SU-DHL-6 (cell line): Measurements from ENCODE around the gene SLC25A38.

Experiments
- H2AFZ ChIP-seq: fragments of 200-600 bp; sonication (generic); 2 replicates; pipeline ENCODE4 v1.6.1; 2014; ENCODE audit warnings: low read depth, mild to moderate bottlenecking, moderate library complexity, mixed read lengths, antibody characterized with exemption, low read length; ENCODE audit not compliant: severe bottlenecking
- H3F3A ChIP-seq: fragments of 200-600 bp; shearing (Covaris generic); 2 replicates; pipeline ENCODE4 v1.6.0; 2016; ENCODE audit warnings: antibody characterized with exemption, mild to moderate bottlenecking; ENCODE audit not compliant: insufficient read depth
- H3K27ac ChIP-seq: fragments of 200-600 bp; sonication (generic); 2 replicates; pipeline ENCODE4 v1.5.1; 2016; ENCODE audit warnings: low read depth, mild to moderate bottlenecking, low read length, moderate library complexity, mixed read lengths
- H3K27me3 ChIP-seq: fragments of 200-600 bp; sonication (generic), shearing (Covaris generic); 2 replicates; pipeline ENCODE4 v1.6.0; 2014; ENCODE audit warnings: mild to moderate bottlenecking, low read length
- H3K36me3 ChIP-seq: fragments of 200-600 bp; sonication (generic); 2 replicates; pipeline ENCODE4 v1.6.1; 2014; ENCODE audit warnings: mild to moderate bottlenecking, low read length, mixed read lengths
- H3K4me2 ChIP-seq: fragments of 300-600, 200-600 bp; shearing (Covaris generic), sonication (generic); 2 replicates; pipeline ENCODE4 v1.6.0; 2014; ENCODE audit warnings: low read length, low read depth, mild to moderate bottlenecking; ENCODE audit not compliant: poor library complexity, severe bottlenecking
- H3K4me3 ChIP-seq: fragments of 200-600 bp; sonication (generic); 2 replicates; pipeline ENCODE4 v1.5.1; 2014; ENCODE audit warnings: antibody characterized with exemption, low read length, mild to moderate bottlenecking, mixed read lengths; ENCODE audit not compliant: insufficient read depth, poor library complexity, severe bottlenecking
- H3K79me2 ChIP-seq: fragments of 200-600 bp; sonication (generic); 2 replicates; pipeline ENCODE4 v1.6.1; 2014; ENCODE audit warnings: mild to moderate bottlenecking, low read length, moderate library complexity; ENCODE audit not compliant: insufficient read depth
- H3K9ac ChIP-seq: fragments of 200-600 bp; sonication (generic); 2 replicates; pipeline ENCODE4 v1.7.0; 2014; ENCODE audit warnings: mild to moderate bottlenecking, low read length
- H3K9me2 ChIP-seq: fragments of 200-600 bp; sonication (generic); replicated peaks from 2 replicates; pipeline ENCODE4 v1.6.1; 2014; ENCODE audit warnings: low read length; ENCODE audit not compliant: insufficient read depth
- H3K9me3 ChIP-seq: fragments of 200-600 bp; sonication (generic); 2 replicates; pipeline ENCODE4 v1.6.1; 2014; ENCODE audit warnings: low read length, mixed read lengths; ENCODE audit not compliant: insufficient read depth
- H4K20me1 ChIP-seq: fragments of 200-600 bp; sonication (generic); 2 replicates; pipeline ENCODE4 v1.6.1; 2014; ENCODE audit warnings: low read depth, mild to moderate bottlenecking, antibody characterized with exemption, low read length, moderate library complexity, mixed read lengths
- CTCF ChIP-seq: fragments of 200-600 bp; sonication (generic); IDR thresholded peaks from one replicate; pipeline ENCODE4 v1.5.1; 2017; ENCODE audit warnings: antibody characterized with exemption, mild to moderate bottlenecking, low read length, moderate library complexity; ENCODE audit not compliant: insufficient read depth, poor library complexity, severe bottlenecking
- EZH2phosphoT487 ChIP-seq: fragments of 200-600 bp; sonication (generic), shearing (Covaris generic); conservative IDR thresholded peaks from 2 replicates; pipeline ENCODE4 v1.6.1; 2018; ENCODE audit warnings: mild to moderate bottlenecking, antibody characterized with exemption, low read length, moderate library complexity, mixed read lengths

Gene SLC25A38

GRCh38 chr3:39443530-39443929 lies 60.4 kb downstream of the SLC25A38 start:
- Histone ChIP-seq H3K9ac (no peak overlapping the region), H4K20me1 (no peaks in the 10 kb centered on the region), H3K9me2 (no peaks in the 10 kb centered on the region), H3K27me3 (no peaks in the 10 kb centered on the region), H3K79me2 (no peaks in the 10 kb centered on the region), H3K27ac (no peak overlapping the region), H3F3A (no peaks in the 10 kb centered on the region), H3K4me2 (no peak overlapping the region), H2AFZ (no peak overlapping the region), H3K36me3 (no peaks in the 10 kb centered on the region), H3K4me3 (no peak overlapping the region), H3K9me3 (no peaks in the 10 kb centered on the region)
- TF ChIP-seq CTCF = no peak

GRCh38 chr3:39445927-39446326 lies 62.8 kb downstream of the SLC25A38 start:
- Histone ChIP-seq H3K9ac (no peak overlapping the region), H3F3A (no peaks in the 10 kb centered on the region), H3K9me2 (no peaks in the 10 kb centered on the region), H3K4me2 (no peak overlapping the region), H3K27me3 (no peaks in the 10 kb centered on the region), H4K20me1 (no peaks in the 10 kb centered on the region), H3K9me3 (no peaks in the 10 kb centered on the region), H2AFZ (no peak overlapping the region), H3K27ac (no peak overlapping the region), H3K4me3 (no peak overlapping the region), H3K36me3 (no peaks in the 10 kb centered on the region), H3K79me2 (no peaks in the 10 kb centered on the region)
- no peak for TF ChIP-seq CTCF
- no peak for TF ChIP-seq EZH2phosphoT487

- Histone ChIP-seq H4K20me1 (no peaks in the 10 kb centered on the region), H3K9me2 (no peaks in the 10 kb centered on the region), H3F3A (no peaks in the 10 kb centered on the region), H3K27me3 (no peaks in the 10 kb centered on the region), H3K79me2 (no peaks in the 10 kb centered on the region), H3K9me3 (no peaks in the 10 kb centered on the region), H3K27ac (no peak overlapping the region), H3K9ac (no peak overlapping the region), H3K36me3 (no peaks in the 10 kb centered on the region), H3K4me2 (no peak overlapping the region), H3K4me3 (no peak overlapping the region), H2AFZ (no peak overlapping the region)
- TF ChIP-seq EZH2phosphoT487 = no peak
- no peak for TF ChIP-seq CTCF
These were observed 63.3 kb downstream of the SLC25A38 start for GRCh38 chr3:39446444-39446843.
